Glutamatergic neuron (in vitro differentiated cells): ENCODE data around the gene C11orf97. TPM values are rescaled to one million over a fixed set of nuclear protein-coding genes. Genes with fewer than 3 reads are reported as not detected.

Source experiments
- DNase-seq: peaks from one replicate; pipeline ENCODE4 v3.0.0; 2022
- H3K27ac Mint-ChIP-seq: one replicate; pipeline ENCODE4 v1.8.0; 2020; ENCODE audit warnings: mild to moderate bottlenecking, mixed read lengths, inconsistent platforms; ENCODE audit not compliant: unreplicated experiment
- H3K27me3 Mint-ChIP-seq: one replicate; pipeline ENCODE4 v1.8.0; 2020; ENCODE audit warnings: mild to moderate bottlenecking, moderate library complexity, mixed read lengths, inconsistent platforms; ENCODE audit not compliant: unreplicated experiment
- H3K36me3 Mint-ChIP-seq: one replicate; pipeline ENCODE4 v1.8.0; 2020; ENCODE audit warnings: mild to moderate bottlenecking, mixed read lengths, inconsistent platforms; ENCODE audit not compliant: unreplicated experiment
- H3K4me1 Mint-ChIP-seq: one replicate; pipeline ENCODE4 v1.8.0; 2020; ENCODE audit warnings: mild to moderate bottlenecking, low read depth, mixed read lengths, inconsistent platforms; ENCODE audit not compliant: unreplicated experiment
- H3K4me3 Mint-ChIP-seq: one replicate; pipeline ENCODE4 v1.8.0; 2020; ENCODE audit warnings: mild to moderate bottlenecking, mixed read lengths, inconsistent platforms; ENCODE audit not compliant: unreplicated experiment
- H3K9me3 Mint-ChIP-seq: one replicate; pipeline ENCODE4 v1.8.0; 2020; ENCODE audit warnings: mild to moderate bottlenecking, moderate library complexity, mixed read lengths, inconsistent platforms; ENCODE audit not compliant: unreplicated experiment
- long read RNA-seq: library from polyadenylated mRNA; unstranded; transcript quantifications from one replicate; pipeline ENCODE4 v2.0.0, GENCODE V29; 2020; ENCODE audit not compliant: unreplicated experiment
- total RNA-seq: library from RNA; stranded (reverse); fragmentation: NEBNext Ultra II Directional; extraction: Animal tissue kit (Norgen Biotek cat#: 25700); gene quantifications from one replicate; pipeline ENCODE4 v1.2.1, GENCODE V29; 2021; ENCODE audit not compliant: unreplicated experiment
- TF ChIP-seq, protein P1 (sequence below): fragments of 200-600 bp; sonication (generic); IDR thresholded peaks from one replicate; pipeline ENCODE4 v1.5.0; 2021; ENCODE audit not compliant: partially characterized antibody, unreplicated experiment

C11orf97 gene, protein sequence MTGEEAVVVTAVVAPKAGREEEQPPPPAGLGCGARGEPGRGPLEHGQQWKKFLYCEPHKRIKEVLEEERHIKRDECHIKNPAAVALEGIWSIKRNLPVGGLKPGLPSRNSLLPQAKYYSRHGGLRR
- total RNA-seq = not detected
- long read RNA-seq = 0 reads

GRCh38 chr11:94511932-94512781 is at the start of gene C11orf97:
C11orf97 (plus strand) TSS chr11:94512461; CDS start chr11:94512529, 68 bp downstream.
- Mint-ChIP-seq H3K9me3 (peaks cover 2% of the 10 kb centered on the region), H3K27me3 (peaks cover 2% of the 10 kb centered on the region), H3K4me1 (no peaks in the 10 kb centered on the region), H3K36me3 (no peaks in the 10 kb centered on the region), H3K27ac (no peak within 1 kb of the TSS), H3K4me3 (peak within 1 kb of the TSS; percentile 87)
- TF ChIP-seq, protein P1, sequence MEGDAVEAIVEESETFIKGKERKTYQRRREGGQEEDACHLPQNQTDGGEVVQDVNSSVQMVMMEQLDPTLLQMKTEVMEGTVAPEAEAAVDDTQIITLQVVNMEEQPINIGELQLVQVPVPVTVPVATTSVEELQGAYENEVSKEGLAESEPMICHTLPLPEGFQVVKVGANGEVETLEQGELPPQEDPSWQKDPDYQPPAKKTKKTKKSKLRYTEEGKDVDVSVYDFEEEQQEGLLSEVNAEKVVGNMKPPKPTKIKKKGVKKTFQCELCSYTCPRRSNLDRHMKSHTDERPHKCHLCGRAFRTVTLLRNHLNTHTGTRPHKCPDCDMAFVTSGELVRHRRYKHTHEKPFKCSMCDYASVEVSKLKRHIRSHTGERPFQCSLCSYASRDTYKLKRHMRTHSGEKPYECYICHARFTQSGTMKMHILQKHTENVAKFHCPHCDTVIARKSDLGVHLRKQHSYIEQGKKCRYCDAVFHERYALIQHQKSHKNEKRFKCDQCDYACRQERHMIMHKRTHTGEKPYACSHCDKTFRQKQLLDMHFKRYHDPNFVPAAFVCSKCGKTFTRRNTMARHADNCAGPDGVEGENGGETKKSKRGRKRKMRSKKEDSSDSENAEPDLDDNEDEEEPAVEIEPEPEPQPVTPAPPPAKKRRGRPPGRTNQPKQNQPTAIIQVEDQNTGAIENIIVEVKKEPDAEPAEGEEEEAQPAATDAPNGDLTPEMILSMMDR = no peak
- DNase-seq = peak; percentile 76

DNA sequence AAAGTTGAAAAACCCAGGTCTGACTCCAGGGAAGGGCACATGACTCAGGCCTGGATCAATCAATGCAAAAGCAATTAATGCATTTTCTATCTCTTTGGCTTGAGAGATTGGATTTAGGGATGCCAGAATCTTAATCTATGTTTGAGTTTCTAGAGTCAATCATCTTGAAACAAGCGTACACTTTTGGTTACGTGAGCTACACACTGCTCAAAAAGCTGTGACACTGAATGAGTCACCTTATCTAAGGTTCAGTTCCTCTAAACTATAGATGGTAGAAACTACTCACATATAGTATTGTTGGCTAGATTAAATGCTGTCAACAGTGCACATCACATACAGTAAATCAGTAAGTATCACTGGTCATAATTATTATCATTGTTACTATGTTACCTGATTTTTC is 42.8 kb upstream of the C11orf97 start:
- Mint-ChIP-seq H3K27me3 (no peaks in the 10 kb centered on the region), H3K27ac (no peak overlapping the region), H3K4me3 (no peak overlapping the region)

GRCh38 chr11:94472916-94473799 is 39.1 kb upstream of the C11orf97 start:
- DNase-seq = no peak
- Mint-ChIP-seq H3K36me3 (no peaks in the 10 kb centered on the region), H3K27ac (peak overlapping the region; percentile 10), H3K27me3 (no peaks in the 10 kb centered on the region), H3K4me3 (no peak overlapping the region), H3K4me1 (peaks cover 4% of the 10 kb centered on the region), H3K9me3 (no peaks in the 10 kb centered on the region)
- TF ChIP-seq, protein P1 = no peak

More for the DNA sequence above, 42.8 kb upstream of the C11orf97 start:
- TF ChIP-seq, protein P1 = no peak
- no peak for DNase-seq
- Mint-ChIP-seq H3K9me3 (no peaks in the 10 kb centered on the region), H3K36me3 (no peaks in the 10 kb centered on the region), H3K4me1 (peaks cover 4% of the 10 kb centered on the region)

DNA sequence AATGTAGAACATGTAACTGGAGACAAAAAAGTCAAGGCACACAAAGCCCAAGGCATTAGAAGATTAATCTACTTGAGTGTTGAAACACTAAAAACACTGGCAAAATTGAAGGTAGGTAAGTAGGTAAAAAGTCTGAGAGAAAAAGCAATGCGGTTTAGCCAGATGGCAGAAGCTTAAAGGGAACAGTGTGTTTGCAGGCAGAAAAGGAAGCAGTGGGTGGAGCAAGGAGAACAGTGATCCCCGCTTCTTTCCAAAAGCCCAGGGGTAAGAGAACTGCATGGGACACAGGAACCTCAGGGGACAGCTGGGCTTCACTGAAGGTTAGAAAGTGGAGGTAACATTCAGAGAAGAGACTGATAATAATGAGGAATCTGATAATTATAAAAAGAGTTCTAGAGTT is 34.6 kb upstream of the C11orf97 start:
- Mint-ChIP-seq H3K4me1 (peaks cover 4% of the 10 kb centered on the region), H3K27me3 (no peaks in the 10 kb centered on the region), H3K9me3 (no peaks in the 10 kb centered on the region), H3K27ac (no peak overlapping the region), H3K4me3 (no peak overlapping the region), H3K36me3 (no peaks in the 10 kb centered on the region)
- TF ChIP-seq, protein P1 = no peak
- DNase-seq = no peak
